LNCaP clone FGC (cell line): ENCODE results near the gene EIF3B.
"Not testable (repeated sequence)": the region's sequence is repeated elsewhere in the genome, so short reads cannot be mapped to it uniquely, and the experiment has no call there.

Experiments
- DNase-seq: peaks from one replicate; pipeline ENCODE4 v3.0.0-alpha.2; 2011; ENCODE audit warnings: low read depth
- H3K4me3 ChIP-seq: 2 replicates; pipeline ENCODE4 v1.5.1; 2011; ENCODE audit warnings: mild to moderate bottlenecking, low read depth, low read length, control low read depth
- CTCF ChIP-seq: IDR thresholded peaks from 2 replicates; pipeline ENCODE4 v1.5.1; 2012; ENCODE audit warnings: mild to moderate bottlenecking; ENCODE audit not compliant: control insufficient read depth, insufficient read depth; ENCODE audit errors: extremely low read depth

The EIF3B gene

GRCh38 chr7:2386964-2387669, 32.5 kb downstream of the EIF3B start:
- H3K4me3 ChIP-seq = no peak overlapping the region
- TF ChIP-seq CTCF = no peak
- no peak for DNase-seq

- TF ChIP-seq CTCF = no peak
- no peak for DNase-seq
Observed at GRCh38 chr7:2387897-2388636, 33.4 kb downstream of the EIF3B start.

GRCh38 chr7:2388637-2388954, 34.0 kb downstream of the EIF3B start:
- DNase-seq = no peak
- H3K4me3 ChIP-seq = no peak overlapping the region
- TF ChIP-seq CTCF = no peak

More at GRCh38 chr7:2387897-2388636, 33.4 kb downstream of the EIF3B start:
- H3K4me3 ChIP-seq = no peak overlapping the region

GRCh38 chr7:2390020-2390816, 35.6 kb downstream of the EIF3B start:
- DNase-seq, H3K4me3 ChIP-seq: not testable (repeated sequence)

GRCh38 chr7:2393706-2394105, 39.1 kb downstream of the EIF3B start:
- no peak for DNase-seq
- no peak for TF ChIP-seq CTCF
- no peak overlapping the region for H3K4me3 ChIP-seq

GRCh38 chr7:2394566-2395082, 40.0 kb downstream of the EIF3B start:
- H3K4me3 ChIP-seq = no peak overlapping the region
- no peak for TF ChIP-seq CTCF
- no peak for DNase-seq

GRCh38 chr7:2398506-2398905, 43.9 kb downstream of the EIF3B start:
- no peak for TF ChIP-seq CTCF
- DNase-seq = no peak

More at GRCh38 chr7:2398506-2398905, 43.9 kb downstream of the EIF3B start:
- H3K4me3 ChIP-seq = no peak overlapping the region
